HCT116 (cell line): ENCODE results near the gene RPL37A. TPM values are rescaled to one million over a fixed set of nuclear protein-coding genes. Genes with fewer than 3 reads are reported as not detected.

Experiments
- ATAC-seq: fragments of 200-7000 bp; cut with Tn5 transposase; 2 replicates; pipeline ENCODE4 v1.9.1; 2020; ENCODE audit warnings: mild to moderate bottlenecking, moderate library complexity
- BruUV-seq: library from RNA; stranded (reverse); fragments of 400-500 nt; replicated peaks from 2 replicates; lab custom pipeline; 2021; lab: Mats Ljungman, UMichigan
- CTCF ChIA-PET: fragments of 300-600 bp; sonication (Branson Sonifier 250); formaldehyde crosslinking; loops from one replicate; lab custom pipeline; 2021; ENCODE audit warnings: antibody characterized with exemption; lab: Charles Lee
- POLR2A ChIA-PET: fragments of 300-600, 350-600 bp; sonication (Branson Sonifier 250); formaldehyde crosslinking; loops from one replicate; lab custom pipeline; 2021; ENCODE audit warnings: antibody characterized with exemption; lab: Charles Lee
- RAD21 ChIA-PET, 2 experiments: fragments of 300-600 bp; sonication (Branson Sonifier 250); formaldehyde crosslinking; loops; one replicate each; lab custom pipeline; 2023; ENCODE audit warnings: low total read pairs in 2 of 2; ENCODE audit not compliant: uncharacterized antibody in 2 of 2, unreplicated experiment in 2 of 2, low non-redundant PET in 1 of 2; lab: Charles Lee
- DNase-seq: peaks from one replicate; pipeline ENCODE4 v3.0.0-alpha.2; 2010; ENCODE audit warnings: low read depth, low spot score
- H2AFZ ChIP-seq: fragments of 200-600 bp; shearing (Covaris generic), sonication (generic); 2 replicates; pipeline ENCODE4 v1.6.1; 2017; ENCODE audit warnings: low read depth, mixed run types, mixed read lengths, antibody characterized with exemption, low read length; ENCODE audit not compliant: poor library complexity, severe bottlenecking
- H3K27ac ChIP-seq: 2 replicates; pipeline ENCODE4 v1.5.1; 2012; ENCODE audit warnings: low read depth, low read length
- H3K27me3 ChIP-seq: fragments of 200-600 bp; sonication (generic); 2 replicates; pipeline ENCODE4 v1.6.1; 2016; ENCODE audit warnings: mixed run types, low read length, mixed read lengths; ENCODE audit not compliant: insufficient read depth
- H3K36me3 ChIP-seq, 2 experiments: fragments of 200-500 bp in 1 of 2; fragments of 200-600 bp in 1 of 2; sonication (Bioruptor generic) in 1 of 2; sonication (generic) in 1 of 2; 2 replicates each; pipeline versions ENCODE4 v1.5.1 to v1.6.1; 2014 to 2016; ENCODE audit warnings: low read length in 2 of 2, inconsistent platforms in 1 of 2, mixed read lengths in 1 of 2, mixed run types in 1 of 2; ENCODE audit not compliant: insufficient read depth in 2 of 2, control insufficient read depth in 1 of 2
- H3K4me1 ChIP-seq, 2 experiments: fragments of 200-600 bp in 1 of 2; sonication (generic) in 1 of 2; 2 replicates each; pipeline versions ENCODE4 v1.5.1 to v1.6.1; 2012 to 2017; ENCODE audit warnings: low read length in 2 of 2, inconsistent platforms in 1 of 2, mild to moderate bottlenecking in 1 of 2, mixed read lengths in 1 of 2, mixed run types in 1 of 2, moderate library complexity in 1 of 2; ENCODE audit not compliant: insufficient read depth in 2 of 2, control insufficient read depth in 1 of 2
- H3K4me2 ChIP-seq: fragments of 200-600 bp; sonication (generic); 2 replicates; pipeline ENCODE4 v1.6.1; 2017; ENCODE audit warnings: mixed run types, low read length, mixed read lengths
- H3K4me3 ChIP-seq, 2 experiments: fragments of 200-600 bp in 1 of 2; sonication (generic) in 1 of 2; replicated peaks in 1 of 2; 2 replicates each; pipeline ENCODE4 v1.5.1; 2011 to 2016; ENCODE audit warnings: low read length in 2 of 2, control low read depth in 1 of 2, low read depth in 1 of 2, mild to moderate bottlenecking in 1 of 2, mixed read lengths in 1 of 2, mixed run types in 1 of 2
- H3K79me2 ChIP-seq: fragments of 200-600 bp; sonication (generic); 2 replicates; pipeline ENCODE4 v1.6.1; 2017; ENCODE audit warnings: mild to moderate bottlenecking, mixed run types, low read length, moderate library complexity, mixed read lengths; ENCODE audit not compliant: insufficient read depth
- H3K9ac ChIP-seq: fragments of 200-600 bp; sonication (generic); 2 replicates; pipeline ENCODE4 v1.6.1; 2016; ENCODE audit warnings: low read length, mixed read lengths
- H3K9me2 ChIP-seq: fragments of 200-600 bp; sonication (generic), shearing (Covaris generic); 2 replicates; pipeline ENCODE4 v1.6.1; 2017; ENCODE audit warnings: mixed run types, mild to moderate bottlenecking, moderate library complexity; ENCODE audit not compliant: insufficient read depth
- H3K9me3 ChIP-seq, 2 experiments: fragments of 200-500 bp in 1 of 2; fragments of 200-600 bp in 1 of 2; sonication (Bioruptor generic) in 1 of 2; sonication (generic) in 1 of 2; 2 replicates each; pipeline ENCODE4 v1.6.1; 2014 to 2017; ENCODE audit warnings: low read length in 2 of 2, mixed read lengths in 2 of 2, inconsistent platforms in 1 of 2, low read depth in 1 of 2, mild to moderate bottlenecking in 1 of 2, mixed run types in 1 of 2, moderate library complexity in 1 of 2; ENCODE audit not compliant: control insufficient read depth in 1 of 2, insufficient read depth in 1 of 2
- H4K20me1 ChIP-seq: fragments of 200-600 bp; sonication (generic), shearing (Covaris generic); 2 replicates; pipeline ENCODE4 v1.6.1; 2017; ENCODE audit warnings: mixed run types, mild to moderate bottlenecking, moderate library complexity; ENCODE audit not compliant: insufficient read depth
- CTCF ChIP-seq, 3 experiments: fragments of 200-600 bp in 1 of 3; sonication (generic) in 1 of 3; IDR thresholded peaks in 2 of 3; conservative IDR thresholded peaks in 1 of 3; 2 replicates each; pipeline ENCODE4 v1.5.1; 2012 to 2017; ENCODE audit warnings: low read depth in 2 of 3, low read length in 2 of 3, antibody characterized with exemption in 1 of 3, borderline replicate concordance in 1 of 3, control low read depth in 1 of 3, mild to moderate bottlenecking in 1 of 3, mixed read lengths in 1 of 3, mixed run types in 1 of 3, moderate library complexity in 1 of 3; ENCODE audit not compliant: insufficient read depth in 1 of 3
- EGR1 ChIP-seq: IDR thresholded peaks from 2 replicates; pipeline ENCODE4 v1.6.1; 2012; ENCODE audit warnings: low read depth
- ELF1 ChIP-seq: IDR thresholded peaks from 2 replicates; pipeline ENCODE4 v1.6.1; 2012; ENCODE audit warnings: low read depth, borderline replicate concordance
- EZH2phosphoT487 ChIP-seq: fragments of 200-600 bp; IDR thresholded peaks from 2 replicates; pipeline ENCODE4 v1.6.1; 2018; ENCODE audit warnings: antibody characterized with exemption, borderline replicate concordance
- MAX ChIP-seq: IDR thresholded peaks from 2 replicates; pipeline ENCODE4 v1.6.1; 2012
- POLR2A ChIP-seq: IDR thresholded peaks from 2 replicates; pipeline ENCODE4 v1.7.0; 2011; ENCODE audit warnings: borderline replicate concordance; ENCODE audit not compliant: insufficient read depth, insufficient read length; ENCODE audit errors: extremely low read depth
- POLR2AphosphoS5 ChIP-seq: IDR thresholded peaks from 2 replicates; pipeline ENCODE4 v1.6.1; 2011; ENCODE audit warnings: mild to moderate bottlenecking, low read depth, low read length, moderate library complexity
- SRF ChIP-seq: IDR thresholded peaks from 2 replicates; pipeline ENCODE4 v1.6.1; 2012; ENCODE audit warnings: low read depth
- ZBTB33 ChIP-seq: IDR thresholded peaks from 2 replicates; pipeline ENCODE4 v1.6.1; 2011; ENCODE audit warnings: mild to moderate bottlenecking, low read length, moderate library complexity; ENCODE audit not compliant: insufficient replicate concordance; ENCODE audit errors: extremely low read depth
- intact Hi-C: fragments of 100-400 bp; cut with micrococcal nuclease; formaldehyde crosslinking; loops from 2 replicates; pipeline ENCODE4 v1.10.0; 2022
- total RNA-seq: library from RNA; stranded (reverse); gene quantifications from one replicate; pipeline ENCODE4 v1.2.1, GENCODE V29; 2021; ENCODE audit not compliant: unreplicated experiment

Gene RPL37A
- total RNA-seq, 1 experiment from 2014 or later = 3,018 TPM

- no peaks in the 10 kb centered on the region for H3K4me1 ChIP-seq
- TF ChIP-seq EZH2phosphoT487 (no peak), EGR1 (no peak), MAX (no peak), POLR2AphosphoS5 (no peak), POLR2A (no peak), SRF (no peak), ELF1 (no peak), CTCF (IDR thresholded peaks at IDR 0.05 in 2 of 3, conservative IDR thresholded peaks at IDR 0.05 in 1 of 3; ENCODE audit: borderline replicate concordance in 1 of 3, insufficient read depth in 1 of 3, low read depth in 2 of 3, low read length in 2 of 3) (no peak), ZBTB33 (no peak)
- TF ChIP-seq, all 23 proteins: peak for 0
- H3K36me3 ChIP-seq = peaks cover 0 to 2% of the 10 kb centered on the region in 2 experiments; a peak in 2 of 4 replicates
- no peak overlapping the region for H3K4me3 ChIP-seq
- H3K27me3 ChIP-seq = no peaks in the 10 kb centered on the region
- H3K79me2 ChIP-seq = no peaks in the 10 kb centered on the region
- H2AFZ ChIP-seq = no peak overlapping the region
- H4K20me1 ChIP-seq = no peaks in the 10 kb centered on the region
- H3K4me2 ChIP-seq = no peak overlapping the region
- ChIA-PET CTCF (interaction anchor here (0.9 kb wide), 1 partner anchor 50 kb away, joined by 3 read pairs; no protein-coding TSS in a partner anchor), POLR2A (no interaction called here), RAD21 (no interaction called here)
- H3K9ac ChIP-seq = no peak overlapping the region
- intact Hi-C loops = no loop called here
- H3K9me2 ChIP-seq = no peaks in the 10 kb centered on the region
- DNase-seq (no peak), ATAC-seq (no peak)
- H3K9me3 ChIP-seq = no peaks in the 10 kb centered on the region
- no TSS peak for BruUV-seq
- H3K27ac ChIP-seq = no peak overlapping the region
Measured at GRCh38 chr2:216467845-216468244, 30.8 kb upstream of the RPL37A start.
